SHP77 (cell line): ENCODE data around the gene NUMA1.

Experiments
- DNase-seq, 2 experiments: peaks; one replicate each; lab custom pipeline; 2025; lab: John Stamatoyannopoulos, UW

Gene NUMA1

GRCh38 chr11:72023335-72023734 is 57.0 kb downstream of the NUMA1 start:
- DNase-seq: no peak

- no peak for DNase-seq
Measured at GRCh38 chr11:72018171-72018570, 62.2 kb downstream of the NUMA1 start.

- no peak for DNase-seq
Measured at GRCh38 chr11:72015511-72016061, 64.8 kb downstream of the NUMA1 start.

GRCh38 chr11:72014761-72015320 is 65.5 kb downstream of the NUMA1 start:
- no peak for DNase-seq

- DNase-seq: no peak
Measured at GRCh38 chr11:72013765-72014711, 66.3 kb downstream of the NUMA1 start.

- DNase-seq: no peak
Measured at GRCh38 chr11:72012897-72013721, 67.2 kb downstream of the NUMA1 start.

- no peak for DNase-seq
Measured at GRCh38 chr11:72012091-72012630, 68.2 kb downstream of the NUMA1 start.

GRCh38 chr11:72010529-72011233 is 69.7 kb downstream of the NUMA1 start:
- DNase-seq: no peak

- no peak for DNase-seq
Measured at GRCh38 chr11:72009156-72009555, 71.2 kb downstream of the NUMA1 start.

GRCh38 chr11:72008728-72009127 is 71.6 kb downstream of the NUMA1 start:
- DNase-seq: no peak

GRCh38 chr11:72007587-72007986 is 72.8 kb downstream of the NUMA1 start:
- DNase-seq: no peak

GRCh38 chr11:72007089-72007476 is 73.3 kb downstream of the NUMA1 start:
- no peak for DNase-seq

GRCh38 chr11:72006309-72007088 is 73.8 kb downstream of the NUMA1 start:
- no peak for DNase-seq

GRCh38 chr11:72005347-72006260 is 74.7 kb downstream of the NUMA1 start:
- DNase-seq: no peak

GRCh38 chr11:72004515-72005346 is 75.6 kb downstream of the NUMA1 start:
- no peak for DNase-seq

GRCh38 chr11:72003776-72004171 is 76.6 kb downstream of the NUMA1 start:
- no peak for DNase-seq

GRCh38 chr11:72002841-72003775 is 77.2 kb downstream of the NUMA1 start:
- DNase-seq: no peak
